GM19328 (cell line): ENCODE results near the gene SLC9A7.
"Not testable (repeated sequence)": the region's sequence is repeated elsewhere in the genome, so short reads cannot be mapped to it uniquely, and the experiment has no call there.

Experiments
- ATAC-seq: cut with Tn5 transposase; IDR thresholded peaks from one replicate; pipeline ENCODE4 v1.9.1; 2021; ENCODE audit warnings: mild to moderate bottlenecking, moderate library complexity; ENCODE audit not compliant: unreplicated experiment

The SLC9A7 gene

GRCh38 chrX:46754586-46755061, 4.3 kb downstream of the SLC9A7 start:
- ATAC-seq, result no peak

DNA sequence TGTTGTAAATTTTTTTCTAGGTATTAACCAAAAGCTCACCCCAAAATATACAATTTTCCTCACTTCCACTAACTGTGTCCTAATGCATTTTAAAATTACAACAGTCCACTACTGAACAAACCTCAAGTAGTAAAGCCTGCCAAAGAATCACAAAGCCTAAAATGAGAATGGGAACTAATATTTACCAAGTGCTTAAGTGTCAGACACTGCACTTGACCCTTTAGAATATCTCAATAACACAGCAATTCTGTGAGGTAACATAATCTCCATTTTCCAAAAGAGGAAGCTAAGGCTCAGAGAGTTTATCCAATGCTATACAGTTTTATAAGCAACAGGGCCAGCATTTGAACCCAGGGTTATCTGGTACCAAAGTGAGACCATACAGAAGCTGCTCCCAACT, 4.9 kb downstream of the SLC9A7 start:
- no peak for ATAC-seq

DNA sequence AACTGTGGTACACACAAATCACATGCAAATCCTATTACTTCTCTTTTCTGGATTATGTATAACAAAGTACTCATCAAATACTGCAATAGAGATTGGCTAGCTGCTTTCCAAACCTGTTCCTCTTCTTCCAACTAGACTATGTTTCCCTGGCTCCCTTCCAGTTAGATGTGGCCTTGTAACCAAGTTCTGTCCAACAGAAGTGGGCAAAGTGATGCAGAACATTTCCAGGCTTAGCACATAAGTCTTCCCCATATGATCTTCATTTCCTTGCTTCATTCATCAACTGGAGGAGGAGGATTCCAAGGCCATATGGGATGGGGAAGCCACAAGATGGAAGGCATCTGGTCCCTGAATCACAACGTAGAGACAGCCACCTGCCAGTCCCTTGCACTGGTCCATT, 8.0 kb downstream of the SLC9A7 start:
- no peak for ATAC-seq

DNA sequence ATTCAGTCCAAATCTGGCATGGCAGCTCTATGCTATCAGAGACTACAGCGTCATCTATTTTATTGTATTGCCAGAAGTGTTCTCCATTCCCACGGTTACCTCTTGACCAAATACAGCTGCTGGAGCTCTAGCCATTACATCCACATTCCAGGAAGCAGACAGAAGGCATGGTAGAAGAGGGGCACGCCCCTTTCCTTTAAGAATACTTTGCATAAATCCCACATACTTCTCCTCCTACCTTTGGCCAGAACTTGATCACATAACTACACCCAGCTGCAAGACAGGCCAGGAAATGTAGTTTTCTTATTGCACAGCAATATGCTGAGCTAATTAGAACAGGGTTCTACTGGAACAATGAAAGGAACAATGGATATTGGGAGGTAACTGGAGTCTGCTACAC, 14.9 kb downstream of the SLC9A7 start:
- ATAC-seq, result no peak

GRCh38 chrX:46743046-46743445, 15.9 kb downstream of the SLC9A7 start:
- ATAC-seq, result no peak

GRCh38 chrX:46739736-46740135, 19.2 kb downstream of the SLC9A7 start:
- ATAC-seq, result no peak

GRCh38 chrX:46737462-46737861, 21.5 kb downstream of the SLC9A7 start:
- ATAC-seq, result no peak

DNA sequence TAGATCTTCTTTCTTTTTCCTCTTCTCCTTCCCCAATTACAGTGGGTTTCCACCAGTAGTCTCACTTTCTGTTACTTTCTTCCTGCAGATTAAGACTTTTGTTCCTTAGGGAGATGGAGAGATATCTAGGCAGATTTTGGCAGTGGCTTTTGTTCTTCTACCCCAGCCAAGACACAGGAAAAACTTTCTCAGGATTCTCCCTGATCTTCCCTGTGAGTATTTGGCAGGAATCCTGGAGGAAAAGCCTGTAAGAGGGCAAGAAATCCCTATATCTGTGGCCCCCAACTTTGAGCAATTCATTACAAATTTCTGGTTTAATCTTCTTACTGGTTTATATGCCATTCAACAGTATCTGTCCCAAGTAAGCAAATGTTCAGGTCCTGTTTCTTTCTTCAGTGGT, 21.9 kb downstream of the SLC9A7 start:
- no peak for ATAC-seq

- ATAC-seq, result no peak
These were observed 23.3 kb downstream of the SLC9A7 start for GRCh38 chrX:46735622-46736021.

- no peak for ATAC-seq
These were observed 25.7 kb downstream of the SLC9A7 start for GRCh38 chrX:46733226-46733625.

- no peak for ATAC-seq
These were observed 28.2 kb downstream of the SLC9A7 start for GRCh38 chrX:46730765-46731164.

DNA sequence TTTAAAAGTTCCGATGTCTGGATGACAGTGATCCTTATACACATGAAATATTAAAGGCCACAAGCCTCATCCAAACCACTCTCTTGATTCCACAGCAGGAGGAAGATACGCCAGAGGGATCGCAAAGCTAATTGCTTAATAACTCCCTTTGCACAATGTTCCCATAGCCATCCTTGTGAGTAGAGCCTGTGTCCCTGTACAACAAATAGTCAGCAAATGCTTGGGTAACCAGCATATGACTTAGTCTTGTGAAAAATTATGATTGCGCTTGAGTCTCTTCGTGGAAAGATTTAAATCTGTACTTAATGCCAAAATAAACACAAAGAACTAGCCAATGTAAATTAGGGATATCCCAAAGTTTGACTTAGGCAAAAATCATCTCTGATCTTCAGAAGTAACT, 31.5 kb downstream of the SLC9A7 start:
- ATAC-seq, result no peak

DNA sequence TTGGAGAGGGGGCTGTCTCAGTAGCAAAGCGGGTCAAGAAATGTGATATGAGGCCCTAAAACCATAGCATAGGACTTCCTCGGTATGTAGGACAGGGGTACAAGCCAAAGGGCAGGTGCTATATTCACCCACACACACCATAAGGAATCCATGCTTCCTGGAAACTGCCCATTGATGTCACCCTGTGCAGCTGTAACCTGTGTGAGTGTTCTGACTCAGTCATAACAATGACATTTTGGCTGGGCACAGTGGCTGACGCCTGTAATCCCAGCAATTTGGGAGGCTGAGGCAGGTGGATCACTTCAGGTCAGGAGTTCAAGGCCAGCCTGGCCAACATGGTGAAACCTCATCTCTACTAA, 35.4 kb downstream of the SLC9A7 start:
- not testable (repeated sequence) for ATAC-seq

DNA sequence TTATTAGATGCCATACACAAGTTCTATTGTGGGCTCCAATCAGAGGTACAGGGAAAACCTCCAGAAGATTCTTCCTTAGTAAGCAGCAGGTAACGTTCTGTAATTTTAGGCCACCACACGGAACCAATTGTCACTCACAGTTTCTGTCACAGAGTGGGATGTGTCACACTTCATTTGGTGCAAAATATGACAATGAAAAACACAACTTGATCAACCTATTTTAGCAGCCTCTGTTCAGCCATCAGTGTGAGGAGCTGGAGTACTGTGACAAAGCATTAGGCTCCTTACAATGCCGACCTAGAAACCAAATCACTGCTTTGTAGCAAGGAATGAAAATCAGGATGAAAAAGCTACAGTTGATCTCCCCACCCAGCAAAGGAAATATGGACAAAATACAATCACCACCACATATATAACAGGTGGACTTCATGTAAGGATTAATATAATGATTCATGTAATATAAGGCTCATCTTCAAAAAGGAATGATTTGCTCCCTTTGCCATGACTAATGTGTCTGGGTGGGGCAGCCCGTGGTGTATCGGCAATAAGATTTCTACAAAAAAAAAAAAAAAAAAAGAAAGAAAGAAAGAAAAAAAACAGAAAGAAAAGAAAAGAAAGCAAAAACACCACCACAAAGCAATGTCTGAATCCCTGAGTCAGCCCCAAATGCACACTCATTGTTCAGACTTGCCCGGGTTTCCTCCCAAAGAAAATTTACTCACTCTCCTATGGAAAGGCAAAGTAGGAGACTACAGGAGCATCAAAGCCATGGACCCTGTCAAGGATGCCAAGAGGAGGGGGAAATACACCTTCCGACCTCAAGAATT, 36.0 kb downstream of the SLC9A7 start:
- no peak for ATAC-seq

DNA sequence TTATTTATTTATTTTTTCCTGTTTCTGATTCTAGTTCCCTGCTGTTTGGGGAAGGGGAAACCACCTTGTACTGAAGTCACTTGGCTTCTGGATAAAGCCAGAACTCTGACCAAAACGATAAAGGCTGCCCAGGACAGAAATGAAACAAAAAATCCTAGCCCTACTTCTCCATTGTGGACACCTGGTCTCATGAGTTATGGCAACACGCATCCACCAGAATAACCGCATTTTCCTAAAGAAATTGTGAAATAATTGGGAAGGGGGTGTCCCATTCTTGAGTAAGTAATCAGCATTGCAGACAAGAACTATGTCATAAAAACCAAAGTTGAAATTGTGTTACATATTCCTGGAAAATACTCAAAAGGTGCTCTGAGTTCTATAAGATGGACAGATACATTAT, 42.1 kb downstream of the SLC9A7 start:
- no peak for ATAC-seq

- no peak for ATAC-seq
These were observed 42.9 kb downstream of the SLC9A7 start for GRCh38 chrX:46715997-46716396.

DNA sequence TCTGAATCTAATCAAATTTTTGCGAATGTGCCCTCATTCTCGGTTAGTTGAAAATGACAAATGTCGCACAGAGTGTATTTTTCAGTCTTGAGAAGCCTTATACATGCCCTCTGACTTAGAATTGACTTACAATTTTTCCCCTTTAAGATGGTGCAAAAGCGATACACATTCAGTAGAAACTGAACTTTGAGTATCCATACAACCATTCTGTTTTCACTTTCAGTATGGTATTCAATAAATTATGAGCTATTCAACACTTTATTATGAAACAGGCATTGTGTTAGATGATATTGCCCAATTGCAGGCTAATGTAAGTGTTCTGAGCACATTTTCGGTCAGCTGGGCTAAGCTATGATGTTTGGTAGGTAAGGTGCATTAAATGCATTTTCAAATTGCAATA, 43.4 kb downstream of the SLC9A7 start:
- no peak for ATAC-seq

DNA sequence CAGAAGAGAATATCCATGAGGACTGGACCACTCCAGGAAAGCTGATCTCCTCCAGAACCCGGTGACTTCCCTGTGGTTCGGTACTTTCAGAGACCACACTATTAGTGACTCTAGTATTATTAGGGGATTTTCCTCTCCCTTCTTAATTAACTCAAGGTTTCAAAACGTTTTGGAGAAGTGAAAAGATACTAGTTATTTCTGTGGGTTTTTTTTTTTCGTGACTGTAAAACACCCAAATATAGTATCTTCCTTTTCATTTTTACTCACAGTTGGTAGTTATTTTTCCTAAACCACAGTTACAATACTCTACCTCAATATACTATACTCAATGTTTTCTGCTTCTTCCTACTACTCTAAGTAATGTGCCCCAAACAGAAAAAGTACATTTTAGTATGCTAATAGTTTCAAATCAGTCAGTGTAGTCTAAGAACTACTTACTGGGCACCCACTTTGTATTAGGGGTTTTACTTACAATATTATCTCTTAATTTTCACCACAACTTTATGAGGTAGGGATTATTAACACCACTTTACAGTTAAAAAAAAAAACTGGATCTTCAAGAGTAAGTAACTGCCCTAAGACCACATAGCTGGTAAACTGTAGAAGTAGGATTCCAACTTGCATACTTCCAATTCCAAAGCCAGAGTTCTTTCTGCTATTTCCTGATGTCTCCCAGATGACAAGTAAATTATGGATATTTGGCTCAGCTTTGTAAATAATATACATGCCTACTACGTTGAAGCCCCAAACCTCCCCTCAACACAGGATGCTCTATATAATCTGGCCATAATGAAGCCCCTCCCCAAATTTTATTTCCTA, 45.0 kb downstream of the SLC9A7 start:
- ATAC-seq, result peak; percentile 49

DNA sequence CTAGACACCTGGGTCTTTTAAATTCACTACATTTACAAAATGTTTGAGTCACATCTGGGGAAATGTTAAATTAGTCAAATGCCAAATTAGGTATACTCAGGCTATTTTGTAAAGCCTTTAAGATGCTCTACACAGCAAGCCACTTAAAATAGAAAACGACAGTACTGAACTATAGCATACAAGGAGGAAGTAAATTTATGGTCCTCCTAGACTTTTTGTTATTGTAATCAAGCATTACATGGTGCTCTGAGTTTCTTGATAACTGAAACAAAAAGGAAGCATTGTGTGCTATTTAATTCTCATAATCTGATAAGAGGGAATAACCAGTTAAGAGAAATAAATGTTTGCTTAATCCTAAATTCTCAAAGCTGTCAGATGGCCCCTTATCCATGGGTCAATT, 46.2 kb downstream of the SLC9A7 start:
- no peak for ATAC-seq

- ATAC-seq, result no peak
These were observed 47.8 kb downstream of the SLC9A7 start for GRCh38 chrX:46710927-46711623.

- no peak for ATAC-seq
These were observed 48.5 kb downstream of the SLC9A7 start for GRCh38 chrX:46710425-46710824.
